CD4-positive, alpha-beta memory T cell (primary cell): Measurements from ENCODE around the gene MTARC1. TPM values are rescaled to one million over a fixed set of nuclear protein-coding genes. Genes with fewer than 3 reads are reported as not detected.

ENCODE experiments used
- CTCF ChIA-PET: fragments of 350-600 bp; sonication (Branson Sonifier 250); formaldehyde crosslinking; loops from one replicate; lab custom pipeline; 2021; ENCODE audit warnings: inconsistent platforms; ENCODE audit not compliant: partially characterized antibody; lab: Charles Lee
- POLR2A ChIA-PET: fragments of 350-600 bp; sonication (Branson Sonifier 250); formaldehyde crosslinking; loops from one replicate; lab custom pipeline; 2021; ENCODE audit not compliant: partially characterized antibody; lab: Charles Lee
- DNase-seq, 5 donors: peaks; one replicate each; pipeline versions ENCODE4 v3.0.0 to v3.0.0-alpha.2; 2020 to 2022; ENCODE audit warnings: mixed read lengths in 1 of 5
- H3K27ac ChIP-seq: one replicate; pipeline ENCODE4 v1.7.0; 2013; ENCODE audit warnings: low read depth, low read length
- H3K27me3 ChIP-seq: 2 replicates; pipeline ENCODE4 v1.7.0; 2013; ENCODE audit warnings: mild to moderate bottlenecking, low read length, moderate library complexity; ENCODE audit not compliant: insufficient read depth
- H3K36me3 ChIP-seq: 2 replicates; pipeline ENCODE4 v1.7.0; 2013; ENCODE audit warnings: mild to moderate bottlenecking, low read length, moderate library complexity; ENCODE audit not compliant: insufficient read depth
- H3K4me1 ChIP-seq: 2 replicates; pipeline ENCODE4 v1.7.0; 2013; ENCODE audit warnings: mild to moderate bottlenecking, low read length, moderate library complexity; ENCODE audit not compliant: insufficient read depth
- H3K4me3 ChIP-seq, 2 donors: one replicate each; pipeline ENCODE4 v1.7.0; 2013; ENCODE audit warnings: low read length in 2 of 2, mild to moderate bottlenecking in 1 of 2
- H3K9me3 ChIP-seq, 2 donors: one replicate each; pipeline ENCODE4 v1.7.0; 2013; ENCODE audit warnings: low read length in 2 of 2, control low read depth in 1 of 2; ENCODE audit not compliant: control insufficient read depth in 1 of 2
- H3K27ac Mint-ChIP-seq, 7 donors: one replicate each; pipeline ENCODE4 v1.8.0; 2020 to 2021; ENCODE audit warnings: mixed read lengths in 7 of 7, mild to moderate bottlenecking in 6 of 7, inconsistent platforms in 3 of 7, moderate library complexity in 3 of 7
- H3K27me3 Mint-ChIP-seq, 2 donors: one replicate each; pipeline ENCODE4 v1.8.0; 2020 to 2021; ENCODE audit warnings: mixed read lengths in 2 of 2
- H3K36me3 Mint-ChIP-seq, 2 donors: one replicate each; pipeline ENCODE4 v1.8.0; 2020 to 2021; ENCODE audit warnings: mixed read lengths in 2 of 2, inconsistent platforms in 1 of 2, mild to moderate bottlenecking in 1 of 2
- H3K4me1 Mint-ChIP-seq, 4 donors: one replicate each; pipeline ENCODE4 v1.8.0; 2020 to 2021; ENCODE audit warnings: mixed read lengths in 4 of 4, mild to moderate bottlenecking in 1 of 4
- H3K4me3 Mint-ChIP-seq, 8 donors: one replicate each; pipeline ENCODE4 v1.8.0; 2020 to 2021; ENCODE audit warnings: mixed read lengths in 8 of 8, mild to moderate bottlenecking in 7 of 8, moderate library complexity in 6 of 8, inconsistent platforms in 3 of 8
- H3K9me3 Mint-ChIP-seq, 8 donors: one replicate each; pipeline ENCODE4 v1.8.0; 2020 to 2021; ENCODE audit warnings: mixed read lengths in 8 of 8, mild to moderate bottlenecking in 5 of 8, inconsistent platforms in 3 of 8, moderate library complexity in 1 of 8
- intact Hi-C: fragments of 100-400 bp; cut with micrococcal nuclease; formaldehyde crosslinking; loops from one replicate; pipeline ENCODE4 v1.15.1; 2023
- polyA plus RNA-seq, 2 donors: library from polyadenylated mRNA; unstranded; fragments of 300-500 nt; fragmentation: Illumina TruSeq; gene quantifications; one replicate each; pipeline ENCODE4 v1.2.3, GENCODE V29; 2021
- total RNA-seq, 2 experiments: library from RNA; stranded (reverse); gene quantifications; one replicate each; pipeline ENCODE4 v1.2.3, GENCODE V29; 2021

Gene MTARC1
- total and polyA plus RNA-seq, 4 experiments from 2014 or later, result not detected

GRCh38 chr1:220806408-220806807, 19.7 kb downstream of the MTARC1 start:
- Mint-ChIP-seq H3K4me1 (peaks cover 1 to 8% (median 4%) of the 10 kb centered on the region in 4 donors), H3K4me3 (no peak overlapping the region), H3K27ac (peak overlapping the region in 1 of 7 donors; percentile 36), H3K36me3 (no peaks in the 10 kb centered on the region), H3K9me3 (no peaks in the 10 kb centered on the region), H3K27me3 (peaks cover 10 to 21% of the 10 kb centered on the region in 2 donors)
- Histone ChIP-seq H3K27ac (no peak overlapping the region), H3K4me1 (no peaks in the 10 kb centered on the region), H3K36me3 (no peaks in the 10 kb centered on the region), H3K9me3 (no peaks in the 10 kb centered on the region), H3K4me3 (no peak overlapping the region), H3K27me3 (no peaks in the 10 kb centered on the region)
- POLR2A ChIA-PET, result no interaction called here
- CTCF ChIA-PET, result interaction anchor here (1.0 to 2.1 kb wide), 2 partner anchors 9 to 17 kb away, joined by 3 to 6 read pairs; no protein-coding TSS in a partner anchor
- DNase-seq, result no peak
- intact Hi-C loops, result no loop called here

GRCh38 chr1:220807726-220808125, 21.0 kb downstream of the MTARC1 start:
- intact Hi-C loops, result no loop called here
- H3K36me3 ChIP-seq, result no peaks in the 10 kb centered on the region
- H3K9me3 ChIP-seq, result no peaks in the 10 kb centered on the region
- H3K4me3 Mint-ChIP-seq, result no peak overlapping the region
- H3K36me3 Mint-ChIP-seq, result no peaks in the 10 kb centered on the region
- no peaks in the 10 kb centered on the region for H3K27me3 ChIP-seq
- H3K4me3 ChIP-seq, result no peak overlapping the region
- peaks cover 1 to 8% (median 4%) of the 10 kb centered on the region in 4 donors for H3K4me1 Mint-ChIP-seq
- POLR2A ChIA-PET, result no interaction called here
- no peak overlapping the region for H3K27ac ChIP-seq
- DNase-seq, result no peak
- H3K27ac Mint-ChIP-seq, result no peak overlapping the region
- H3K27me3 Mint-ChIP-seq, result peaks cover 13 to 19% of the 10 kb centered on the region in 2 donors
- CTCF ChIA-PET, result interaction anchor here (0.8 to 2.1 kb wide), 3 partner anchors 19 to 627 kb away, joined by 3 to 6 read pairs (median 6); no protein-coding TSS in a partner anchor
- H3K9me3 Mint-ChIP-seq, result no peaks in the 10 kb centered on the region
- no peaks in the 10 kb centered on the region for H3K4me1 ChIP-seq

GRCh38 chr1:220808345-220809186, 21.9 kb downstream of the MTARC1 start:
- Mint-ChIP-seq H3K9me3 (no peaks in the 10 kb centered on the region), H3K27me3 (peaks cover 17 to 22% of the 10 kb centered on the region in 2 donors), H3K4me1 (peaks cover 1 to 8% (median 4%) of the 10 kb centered on the region in 4 donors), H3K4me3 (no peak overlapping the region), H3K27ac (no peak overlapping the region), H3K36me3 (no peaks in the 10 kb centered on the region)
- no peaks in the 10 kb centered on the region for H3K27me3 ChIP-seq
- POLR2A ChIA-PET, result no interaction called here
- no peaks in the 10 kb centered on the region for H3K4me1 ChIP-seq
- no peak for DNase-seq
- CTCF ChIA-PET, result no interaction called here
- intact Hi-C loops, result no loop called here
- no peak overlapping the region for H3K27ac ChIP-seq
- no peak overlapping the region for H3K4me3 ChIP-seq
- H3K36me3 ChIP-seq, result no peaks in the 10 kb centered on the region
- H3K9me3 ChIP-seq, result no peaks in the 10 kb centered on the region

- Histone ChIP-seq H3K27ac (no peak overlapping the region), H3K36me3 (no peaks in the 10 kb centered on the region), H3K27me3 (no peaks in the 10 kb centered on the region), H3K9me3 (no peaks in the 10 kb centered on the region), H3K4me1 (no peaks in the 10 kb centered on the region), H3K4me3 (no peak overlapping the region)
- intact Hi-C loops, result no loop called here
- ChIA-PET CTCF (interaction anchor here (0.9 kb wide), 1 partner anchor 9 kb away, joined by 3 read pairs; no protein-coding TSS in a partner anchor), POLR2A (no interaction called here)
- no peak for DNase-seq
- no peak overlapping the region for H3K27ac Mint-ChIP-seq
- H3K9me3 Mint-ChIP-seq, result no peaks in the 10 kb centered on the region
- H3K4me1 Mint-ChIP-seq, result peaks cover 1 to 8% (median 4%) of the 10 kb centered on the region in 4 donors
- H3K36me3 Mint-ChIP-seq, result no peaks in the 10 kb centered on the region
- H3K27me3 Mint-ChIP-seq, result peaks cover 14 to 24% of the 10 kb centered on the region in 2 donors
- no peak overlapping the region for H3K4me3 Mint-ChIP-seq
These were observed 22.5 kb downstream of the MTARC1 start for GRCh38 chr1:220809187-220809550.

- Mint-ChIP-seq H3K4me3 (no peak overlapping the region), H3K4me1 (peaks cover 1 to 8% (median 4%) of the 10 kb centered on the region in 4 donors), H3K9me3 (no peaks in the 10 kb centered on the region), H3K36me3 (no peaks in the 10 kb centered on the region), H3K27ac (no peak overlapping the region), H3K27me3 (peaks cover 16 to 26% of the 10 kb centered on the region in 2 donors)
- H3K36me3 ChIP-seq, result no peaks in the 10 kb centered on the region
- H3K9me3 ChIP-seq, result no peaks in the 10 kb centered on the region
- intact Hi-C loops, result loop anchor here (1.0 to 10.0 kb wide), 3 partner anchors 626 to 1645 kb away; no protein-coding TSS in a partner anchor
- ChIA-PET POLR2A (no interaction called here), CTCF (interaction anchor here (0.7 to 2.3 kb wide), 8 partner anchors 10 to 625 kb away, joined by 3 to 6 read pairs (median 3); no protein-coding TSS in a partner anchor)
- DNase-seq, result no peak
- no peak overlapping the region for H3K4me3 ChIP-seq
- H3K27ac ChIP-seq, result no peak overlapping the region
- H3K27me3 ChIP-seq, result no peaks in the 10 kb centered on the region
- H3K4me1 ChIP-seq, result no peaks in the 10 kb centered on the region
These were observed 23.0 kb downstream of the MTARC1 start for GRCh38 chr1:220809704-220810103.

- Mint-ChIP-seq H3K4me3 (peak overlapping the region in 7 of 8 donors; percentile 50 to 69 (median 55)), H3K27me3 (peaks cover 16 to 24% of the 10 kb centered on the region in 2 donors), H3K36me3 (no peaks in the 10 kb centered on the region), H3K9me3 (no peaks in the 10 kb centered on the region), H3K4me1 (peaks cover 1 to 8% (median 4%) of the 10 kb centered on the region in 4 donors), H3K27ac (peak overlapping the region in 1 of 7 donors; percentile 66)
- intact Hi-C loops, result loop anchor here (1.0 to 10.0 kb wide), 3 partner anchors 625 to 1645 kb away; no protein-coding TSS in a partner anchor
- no peaks in the 10 kb centered on the region for H3K36me3 ChIP-seq
- no peaks in the 10 kb centered on the region for H3K4me1 ChIP-seq
- H3K27me3 ChIP-seq, result no peaks in the 10 kb centered on the region
- DNase-seq, result peak; percentile 55 to 66 (median 59)
- H3K4me3 ChIP-seq, result no peak overlapping the region
- no peaks in the 10 kb centered on the region for H3K9me3 ChIP-seq
- ChIA-PET POLR2A (no interaction called here), CTCF (interaction anchor here (0.7 to 2.3 kb wide), 10 partner anchors 9 to 1442 kb away, joined by 3 to 6 read pairs (median 3); no protein-coding TSS in a partner anchor)
- H3K27ac ChIP-seq, result no peak overlapping the region
These were observed 23.5 kb downstream of the MTARC1 start for GRCh38 chr1:220810179-220810653.

- H3K4me3 ChIP-seq, result no peak overlapping the region
- H3K27me3 ChIP-seq, result no peaks in the 10 kb centered on the region
- ChIA-PET POLR2A (no interaction called here), CTCF (interaction anchor here (0.8 to 2.3 kb wide), 6 partner anchors 8 to 1441 kb away, joined by 3 to 6 read pairs (median 4); no protein-coding TSS in a partner anchor)
- H3K4me1 ChIP-seq, result no peaks in the 10 kb centered on the region
- H3K27ac ChIP-seq, result no peak overlapping the region
- H3K36me3 ChIP-seq, result no peaks in the 10 kb centered on the region
- DNase-seq, result no peak
- Mint-ChIP-seq H3K36me3 (no peaks in the 10 kb centered on the region), H3K27ac (peak overlapping the region in 1 of 7 donors; percentile 30), H3K4me1 (peaks cover 1 to 8% (median 4%) of the 10 kb centered on the region in 4 donors), H3K9me3 (no peaks in the 10 kb centered on the region), H3K4me3 (peak overlapping the region in 4 of 8 donors; percentile 50 to 69 (median 59)), H3K27me3 (peaks cover 16 to 24% of the 10 kb centered on the region in 2 donors)
- intact Hi-C loops, result loop anchor here (1.0 to 10.0 kb wide), 3 partner anchors 624 to 1644 kb away; no protein-coding TSS in a partner anchor
- H3K9me3 ChIP-seq, result no peaks in the 10 kb centered on the region
These were observed 24.2 kb downstream of the MTARC1 start for GRCh38 chr1:220810963-220811362.
